ENCODE data around the gene SARS1.

The SARS1 gene

DNA sequence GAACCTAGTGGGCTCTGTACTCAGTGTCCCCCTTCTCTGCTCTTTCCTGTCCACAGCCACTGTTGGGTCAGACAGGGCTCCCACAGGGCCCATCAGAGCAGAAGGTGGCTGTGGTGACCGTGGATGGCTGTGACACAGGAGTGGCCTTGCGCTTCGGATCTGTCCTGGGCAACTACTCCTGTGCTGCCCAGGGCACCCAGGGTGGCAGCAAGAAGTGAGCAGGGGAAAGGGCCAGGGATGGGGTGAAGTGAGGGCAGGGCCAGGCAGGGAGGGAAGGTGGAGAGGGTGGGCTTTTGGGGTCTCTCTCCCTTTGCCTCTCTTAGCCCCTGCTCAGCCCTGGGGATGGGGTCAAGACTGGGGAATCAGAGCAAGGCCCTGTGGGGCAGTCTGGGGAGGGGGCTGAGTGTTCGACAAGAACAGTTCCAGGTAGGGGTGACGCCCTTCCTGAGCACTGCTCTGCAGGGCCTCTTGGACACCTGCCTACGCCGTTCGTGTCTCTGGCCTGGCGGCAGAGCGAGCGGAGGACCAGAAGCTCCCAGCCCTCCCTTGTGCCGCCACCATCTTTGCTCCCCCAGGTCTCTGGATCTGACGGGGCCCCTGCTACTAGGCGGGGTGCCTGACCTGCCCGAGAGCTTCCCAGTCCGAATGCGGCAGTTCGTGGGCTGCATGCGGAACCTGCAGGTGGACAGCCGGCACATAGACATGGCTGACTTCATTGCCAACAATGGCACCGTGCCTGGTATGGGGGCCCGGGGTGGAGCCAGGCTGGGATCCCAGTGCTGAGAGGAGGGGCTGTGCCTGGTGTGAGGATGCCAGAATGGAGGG is 48.7 kb downstream of the SARS1 start:
- Histone ChIP-seq H3K9me3 (ENCODE audit: low read depth, low read length) (no peaks in the 10 kb centered on the region), H3K4me3 (no peak overlapping the region), H3K36me3 (ENCODE audit: insufficient read depth, low read length) (peaks cover 3% of the 10 kb centered on the region; the same call in 1 of the 2 replicates), H3K27ac (no peak overlapping the region), H3K9ac (ENCODE audit: insufficient read length) (no peak overlapping the region)
- DNase-seq (ENCODE audit: low read depth, low spot score), result no peak
- no peak for TF ChIP-seq FOXP2 (optimal IDR thresholded peaks at IDR 0.05; ENCODE audit: control extremely low read depth, extremely low read length, insufficient read depth)
- no peak for TF ChIP-seq EZH2 (IDR thresholded peaks at IDR 0.05)
- no peak for TF ChIP-seq POLR2AphosphoS5 (IDR thresholded peaks at IDR 0.05; ENCODE audit: borderline replicate concordance, low read depth, low read length)

- DNase-seq (ENCODE audit: low read depth, low spot score), result no peak
Measured at GRCh38 chr1:109263234-109263596, 49.5 kb downstream of the SARS1 start.

DNA sequence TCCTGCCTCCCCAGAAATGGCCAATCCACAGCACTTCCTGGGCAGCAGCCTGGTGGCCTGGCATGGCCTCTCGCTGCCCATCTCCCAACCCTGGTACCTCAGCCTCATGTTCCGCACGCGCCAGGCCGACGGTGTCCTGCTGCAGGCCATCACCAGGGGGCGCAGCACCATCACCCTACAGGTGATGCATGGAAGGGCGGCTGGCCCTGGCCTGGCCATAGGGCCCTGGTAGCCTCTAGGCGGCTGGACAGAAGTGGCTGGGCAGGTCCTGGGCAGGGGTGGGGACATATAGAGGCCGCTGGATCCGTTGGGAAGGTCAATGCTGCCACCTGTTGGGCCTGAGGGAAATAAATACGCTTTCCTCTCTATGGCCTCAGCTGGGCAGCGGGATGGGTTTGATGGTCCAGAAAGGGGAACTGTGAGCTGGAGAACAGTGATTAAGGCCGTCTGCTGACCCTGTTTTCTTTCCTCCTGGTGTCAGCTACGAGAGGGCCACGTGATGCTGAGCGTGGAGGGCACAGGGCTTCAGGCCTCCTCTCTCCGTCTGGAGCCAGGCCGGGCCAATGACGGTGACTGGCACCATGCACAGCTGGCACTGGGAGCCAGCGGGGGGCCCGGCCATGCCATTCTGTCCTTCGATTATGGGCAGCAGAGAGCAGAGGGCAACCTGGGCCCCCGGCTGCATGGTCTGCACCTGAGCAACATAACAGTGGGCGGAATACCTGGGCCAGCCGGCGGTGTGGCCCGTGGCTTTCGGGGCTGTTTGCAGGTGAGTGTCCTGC is 50.1 kb downstream of the SARS1 start:
- H3K9ac ChIP-seq (ENCODE audit: insufficient read length), result no peak overlapping the region
- TF ChIP-seq FOXP2 (optimal IDR thresholded peaks at IDR 0.05; ENCODE audit: control extremely low read depth, extremely low read length, insufficient read depth), result no peak
- no peak for TF ChIP-seq POLR2AphosphoS5 (IDR thresholded peaks at IDR 0.05; ENCODE audit: borderline replicate concordance, low read depth, low read length)
- no peak for TF ChIP-seq EZH2 (IDR thresholded peaks at IDR 0.05)

More at GRCh38 chr1:109263234-109263596, 49.5 kb downstream of the SARS1 start:
- Histone ChIP-seq H3K9me3 (ENCODE audit: low read depth, low read length) (no peaks in the 10 kb centered on the region), H3K27ac (no peak overlapping the region), H3K36me3 (ENCODE audit: insufficient read depth, low read length) (peaks cover 3% of the 10 kb centered on the region; the same call in 1 of the 2 replicates), H3K9ac (ENCODE audit: insufficient read length) (no peak overlapping the region), H3K4me3 (no peak overlapping the region)
- TF ChIP-seq POLR2AphosphoS5 (IDR thresholded peaks at IDR 0.05; ENCODE audit: borderline replicate concordance, low read depth, low read length) (no peak), FOXP2 (optimal IDR thresholded peaks at IDR 0.05; ENCODE audit: control extremely low read depth, extremely low read length, insufficient read depth) (no peak), EZH2 (IDR thresholded peaks at IDR 0.05) (no peak)

GRCh38 chr1:109264379-109264755 is 50.6 kb downstream of the SARS1 start:
- no peak for DNase-seq (ENCODE audit: low read depth, low spot score)
- no peak overlapping the region for H3K4me3 ChIP-seq
- H3K27ac ChIP-seq, result no peak overlapping the region
- TF ChIP-seq POLR2AphosphoS5 (IDR thresholded peaks at IDR 0.05; ENCODE audit: borderline replicate concordance, low read depth, low read length), result no peak
- no peak for TF ChIP-seq EZH2 (IDR thresholded peaks at IDR 0.05)
- no peak for TF ChIP-seq FOXP2 (optimal IDR thresholded peaks at IDR 0.05; ENCODE audit: control extremely low read depth, extremely low read length, insufficient read depth)
- H3K36me3 ChIP-seq (ENCODE audit: insufficient read depth, low read length), result no peaks in the 10 kb centered on the region; the same call in 1 of the 2 replicates
- no peak overlapping the region for H3K9ac ChIP-seq (ENCODE audit: insufficient read length)
- H3K9me3 ChIP-seq (ENCODE audit: low read depth, low read length), result no peaks in the 10 kb centered on the region

More for the DNA sequence above, 50.1 kb downstream of the SARS1 start:
- H3K27ac ChIP-seq, result no peak overlapping the region
- DNase-seq (ENCODE audit: low read depth, low spot score), result no peak
- no peaks in the 10 kb centered on the region for H3K9me3 ChIP-seq (ENCODE audit: low read depth, low read length)
- no peak overlapping the region for H3K4me3 ChIP-seq
- peaks cover 3% of the 10 kb centered on the region; the same call in 1 of the 2 replicates for H3K36me3 ChIP-seq (ENCODE audit: insufficient read depth, low read length)

- DNase-seq (ENCODE audit: low read depth, low spot score), result no peak
- no peaks in the 10 kb centered on the region; the same call in 1 of the 2 replicates for H3K36me3 ChIP-seq (ENCODE audit: insufficient read depth, low read length)
- no peak overlapping the region for H3K4me3 ChIP-seq
- no peak overlapping the region for H3K9ac ChIP-seq (ENCODE audit: insufficient read length)
- no peak overlapping the region for H3K27ac ChIP-seq
- H3K9me3 ChIP-seq (ENCODE audit: low read depth, low read length), result no peaks in the 10 kb centered on the region
- TF ChIP-seq FOXP2 (optimal IDR thresholded peaks at IDR 0.05; ENCODE audit: control extremely low read depth, extremely low read length, insufficient read depth), result no peak
- no peak for TF ChIP-seq POLR2AphosphoS5 (IDR thresholded peaks at IDR 0.05; ENCODE audit: borderline replicate concordance, low read depth, low read length)
- no peak for TF ChIP-seq EZH2 (IDR thresholded peaks at IDR 0.05)
Measured at GRCh38 chr1:109265016-109265415, 51.3 kb downstream of the SARS1 start.

DNA sequence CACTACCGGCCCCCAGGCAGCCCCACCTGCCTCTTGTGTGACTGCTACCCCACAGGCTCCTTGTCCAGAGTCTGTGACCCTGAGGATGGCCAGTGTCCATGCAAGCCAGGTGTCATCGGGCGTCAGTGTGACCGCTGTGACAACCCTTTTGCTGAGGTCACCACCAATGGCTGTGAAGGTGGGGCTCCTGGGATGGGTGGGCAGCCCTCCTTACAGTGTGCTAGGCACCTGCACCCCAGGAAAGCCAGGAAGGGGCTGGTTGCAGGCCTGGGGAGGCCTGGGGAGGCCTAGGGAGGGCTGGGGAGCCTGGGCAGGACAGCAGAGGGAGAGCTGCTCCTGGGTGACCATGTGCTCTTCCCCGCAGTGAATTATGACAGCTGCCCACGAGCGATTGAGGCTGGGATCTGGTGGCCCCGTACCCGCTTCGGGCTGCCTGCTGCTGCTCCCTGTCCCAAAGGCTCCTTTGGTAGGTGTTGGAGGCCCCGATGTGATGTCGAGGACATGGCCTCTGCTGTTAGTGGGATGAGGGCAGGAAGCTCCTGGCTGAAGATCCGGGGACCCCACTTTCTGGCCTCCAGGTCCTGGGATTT is 52.1 kb downstream of the SARS1 start:
- DNase-seq (ENCODE audit: low read depth, low spot score), result no peak
- no peaks in the 10 kb centered on the region for H3K9me3 ChIP-seq (ENCODE audit: low read depth, low read length)
- H3K27ac ChIP-seq, result no peak overlapping the region
- no peak for TF ChIP-seq POLR2AphosphoS5 (IDR thresholded peaks at IDR 0.05; ENCODE audit: borderline replicate concordance, low read depth, low read length)
- TF ChIP-seq FOXP2 (optimal IDR thresholded peaks at IDR 0.05; ENCODE audit: control extremely low read depth, extremely low read length, insufficient read depth), result no peak
- TF ChIP-seq EZH2 (IDR thresholded peaks at IDR 0.05), result no peak
- H3K9ac ChIP-seq (ENCODE audit: insufficient read length), result no peak overlapping the region
- H3K4me3 ChIP-seq, result no peak overlapping the region
- no peaks in the 10 kb centered on the region; the same call in 1 of the 2 replicates for H3K36me3 ChIP-seq (ENCODE audit: insufficient read depth, low read length)

GRCh38 chr1:109266965-109267364 is 53.2 kb downstream of the SARS1 start:
- no peak for TF ChIP-seq FOXP2 (optimal IDR thresholded peaks at IDR 0.05; ENCODE audit: control extremely low read depth, extremely low read length, insufficient read depth)
- no peak for TF ChIP-seq EZH2 (IDR thresholded peaks at IDR 0.05)
- TF ChIP-seq POLR2AphosphoS5 (IDR thresholded peaks at IDR 0.05; ENCODE audit: borderline replicate concordance, low read depth, low read length), result no peak
- Histone ChIP-seq H3K9ac (ENCODE audit: insufficient read length) (no peak overlapping the region), H3K9me3 (ENCODE audit: low read depth, low read length) (no peaks in the 10 kb centered on the region), H3K4me3 (no peak overlapping the region), H3K36me3 (ENCODE audit: insufficient read depth, low read length) (no peaks in the 10 kb centered on the region; the same call in 1 of the 2 replicates), H3K27ac (no peak overlapping the region)
- no peak for DNase-seq (ENCODE audit: low read depth, low spot score)
